H1 (cell line): ENCODE measurements around the gene TXLNA. TPM values are rescaled to one million over a fixed set of nuclear protein-coding genes. Genes with fewer than 3 reads are reported as not detected.
A peak's percentile ranks its signal among the peaks of the same experiment; 100 is the strongest.

Experiments used
- CTCF ChIA-PET: fragments of 300-600 bp; sonication (Branson Sonifier 250); formaldehyde crosslinking; loops from one replicate; lab custom pipeline; 2021; ENCODE audit not compliant: partially characterized antibody; lab: Charles Lee
- POLR2A ChIA-PET: fragments of 300-600 bp; sonication (Branson Sonifier 250); formaldehyde crosslinking; loops from one replicate; lab custom pipeline; 2021; ENCODE audit warnings: inconsistent platforms; ENCODE audit not compliant: partially characterized antibody; lab: Charles Lee
- DNase-seq, 2 experiments: peaks; one replicate each; pipeline versions ENCODE4 v3.0.0 to v3.0.0-alpha.2; 2010 to 2022; ENCODE audit warnings: low spot score in 2 of 2, low read depth in 1 of 2, mixed read lengths in 1 of 2
- FAIRE-seq: peaks from 2 replicates; lab custom pipeline; 2011; peaks lifted over from hg19 to GRCh38; lab: Jason Lieb, UNC
- H2AFZ ChIP-seq: 2 replicates; pipeline ENCODE4 v1.8.1; 2012; ENCODE audit warnings: low read length, inconsistent platforms
- H2AK5ac ChIP-seq: 2 replicates; pipeline ENCODE4 v1.6.1; 2013; ENCODE audit warnings: low read depth, low read length
- H2BK120ac ChIP-seq: replicated peaks from 2 replicates; pipeline ENCODE3; 2013; ENCODE audit warnings: low read depth, low read length, inconsistent platforms
- H2BK12ac ChIP-seq: 2 replicates; pipeline ENCODE4 v1.6.1; 2013; ENCODE audit warnings: low read depth, low read length
- H2BK15ac ChIP-seq: 2 replicates; pipeline ENCODE4 v1.6.1; 2013; ENCODE audit warnings: low read length
- H2BK20ac ChIP-seq: 2 replicates; pipeline ENCODE4 v1.6.1; 2013; ENCODE audit warnings: low read length
- H2BK5ac ChIP-seq: 2 replicates; pipeline ENCODE4 v1.6.1; 2013; ENCODE audit warnings: low read depth, low read length
- H3K14ac ChIP-seq: 2 replicates; pipeline ENCODE4 v1.6.1; 2013; ENCODE audit warnings: inconsistent platforms; ENCODE audit not compliant: insufficient read length
- H3K18ac ChIP-seq: 2 replicates; pipeline ENCODE4 v1.6.1; 2013; ENCODE audit warnings: low read length; ENCODE audit errors: extremely low read depth
- H3K23ac ChIP-seq: 2 replicates; pipeline ENCODE4 v1.6.1; 2013; ENCODE audit warnings: inconsistent platforms; ENCODE audit not compliant: insufficient read length
- H3K23me2 ChIP-seq: 2 replicates; pipeline ENCODE4 v1.6.1; 2013; ENCODE audit warnings: low read depth, low read length
- H3K27ac ChIP-seq: 2 replicates; pipeline ENCODE4 v1.6.1; 2011; ENCODE audit warnings: low read depth, low read length, inconsistent platforms
- H3K27me3 ChIP-seq, 4 experiments: replicated peaks in 1 of 4; 1 replicate in 1 of 4; 2 replicates in 3 of 4; pipeline versions ENCODE4 v1.6.1 to v1.8.1; 2011 to 2013; ENCODE audit warnings: low read length in 3 of 4, mild to moderate bottlenecking in 3 of 4, inconsistent platforms in 2 of 4, mixed read lengths in 2 of 4, moderate library complexity in 1 of 4; ENCODE audit not compliant: control insufficient read depth in 3 of 4, insufficient read depth in 3 of 4; ENCODE audit errors: extremely low read depth in 1 of 4
- H3K36me3 ChIP-seq, 4 experiments: 2 replicates each; pipeline versions ENCODE4 v1.6.1 to v1.8.1; 2011 to 2013; ENCODE audit warnings: mild to moderate bottlenecking in 4 of 4, low read length in 3 of 4, moderate library complexity in 2 of 4, control low read depth in 1 of 4, inconsistent platforms in 1 of 4; ENCODE audit not compliant: insufficient read depth in 4 of 4, control insufficient read depth in 2 of 4
- H3K4ac ChIP-seq: replicated peaks from 2 replicates; pipeline ENCODE3; 2013; ENCODE audit warnings: low read length, low read depth, mixed read lengths, inconsistent platforms; ENCODE audit not compliant: insufficient read length
- H3K4me1 ChIP-seq, 4 experiments: replicated peaks in 1 of 4; 1 replicate in 1 of 4; 2 replicates in 3 of 4; pipeline versions ENCODE4 v1.6.1 to v1.8.1; 2011 to 2013; ENCODE audit warnings: low read length in 3 of 4, inconsistent platforms in 2 of 4, mixed read lengths in 1 of 4; ENCODE audit not compliant: insufficient read depth in 4 of 4, control insufficient read depth in 3 of 4
- H3K4me2 ChIP-seq, 2 experiments: 2 replicates each; pipeline versions ENCODE4 v1.6.1 to v1.8.1; 2011 to 2013; ENCODE audit warnings: low read depth in 2 of 2, low read length in 2 of 2, control low read depth in 1 of 2, inconsistent platforms in 1 of 2, mild to moderate bottlenecking in 1 of 2; ENCODE audit not compliant: insufficient read depth in 1 of 2
- H3K4me3 ChIP-seq, 4 experiments: fragments of 200-600, 300-600 bp in 1 of 4; sonication (generic), shearing (Covaris generic), sonication (Bioruptor Twin) in 1 of 4; 2 replicates each; pipeline versions ENCODE4 v1.5.1 to v1.8.1; 2011 to 2016; ENCODE audit warnings: low read length in 4 of 4, low read depth in 3 of 4, control low read depth in 2 of 4, inconsistent platforms in 2 of 4, mild to moderate bottlenecking in 2 of 4, mixed read lengths in 1 of 4, moderate library complexity in 1 of 4; ENCODE audit not compliant: insufficient read depth in 2 of 4; ENCODE audit errors: extremely low read depth in 1 of 4
- H3K56ac ChIP-seq: replicated peaks from 2 replicates; pipeline ENCODE3; 2013; ENCODE audit warnings: low read depth, mild to moderate bottlenecking, mixed read lengths, low read length, inconsistent platforms; ENCODE audit not compliant: insufficient read length
- H3K79me1 ChIP-seq: 2 replicates; pipeline ENCODE4 v1.6.1; 2013; ENCODE audit warnings: low read depth, low read length, control low read depth
- H3K79me2 ChIP-seq, 2 experiments: 2 replicates each; pipeline versions ENCODE4 v1.6.1 to v1.8.1; 2012 to 2013; ENCODE audit warnings: low read length in 2 of 2, mild to moderate bottlenecking in 2 of 2, inconsistent platforms in 1 of 2; ENCODE audit not compliant: insufficient read depth in 2 of 2, control insufficient read depth in 1 of 2
- H3K9ac ChIP-seq, 4 experiments: replicated peaks in 1 of 4; 1 replicate in 1 of 4; 2 replicates in 3 of 4; pipeline versions ENCODE4 v1.6.1 to v1.8.1; 2011 to 2013; ENCODE audit warnings: low read depth in 3 of 4, low read length in 3 of 4, control low read depth in 2 of 4, mild to moderate bottlenecking in 2 of 4, moderate library complexity in 2 of 4, inconsistent platforms in 1 of 4; ENCODE audit errors: extremely low read depth in 1 of 4
- H3K9me3 ChIP-seq, 2 experiments: 2 replicates each; pipeline versions ENCODE4 v1.6.1 to v1.8.1; 2012 to 2013; ENCODE audit warnings: mild to moderate bottlenecking in 2 of 2, moderate library complexity in 2 of 2, control low read depth in 1 of 2, inconsistent platforms in 1 of 2, low read depth in 1 of 2, low read length in 1 of 2, mixed read lengths in 1 of 2; ENCODE audit not compliant: insufficient read depth in 2 of 2
- H4K20me1 ChIP-seq, 2 experiments: replicated peaks in 1 of 2; 2 replicates each; pipeline versions ENCODE3 to v1.8.1; 2011 to 2013; ENCODE audit warnings: inconsistent platforms in 2 of 2, low read length in 2 of 2, mild to moderate bottlenecking in 1 of 2; ENCODE audit not compliant: insufficient read depth in 2 of 2, control insufficient read depth in 1 of 2
- H4K5ac ChIP-seq: 2 replicates; pipeline ENCODE4 v1.6.1; 2013; ENCODE audit warnings: low read length, low read depth, mixed read lengths, inconsistent platforms; ENCODE audit not compliant: insufficient read length
- H4K8ac ChIP-seq: 2 replicates; pipeline ENCODE4 v1.8.0; 2013; ENCODE audit warnings: mild to moderate bottlenecking, moderate library complexity, low read length, inconsistent platforms; ENCODE audit not compliant: insufficient read depth; ENCODE audit errors: extremely low read depth
- H4K91ac ChIP-seq: replicated peaks from 2 replicates; pipeline ENCODE3; 2013; ENCODE audit warnings: low read length, mixed read lengths, inconsistent platforms; ENCODE audit not compliant: insufficient read length
- ASH2L ChIP-seq: fragments of 200-600, 300-600 bp; sonication (generic); IDR thresholded peaks from one replicate; pipeline ENCODE4 v1.7.1; 2017; ENCODE audit warnings: low read length
- BACH1 ChIP-seq: IDR thresholded peaks from 2 replicates; pipeline ENCODE4 v1.6.1; 2012; ENCODE audit warnings: low read length, improper control_type of control experiment
- CREB1 ChIP-seq: IDR thresholded peaks from 2 replicates; pipeline ENCODE4 v1.6.1; 2012; ENCODE audit warnings: inconsistent platforms
- KDM1A ChIP-seq: fragments of 200-600, 300-600 bp; sonication (generic); IDR thresholded peaks from 2 replicates; pipeline ENCODE4 v1.7.1; 2016; ENCODE audit warnings: mild to moderate bottlenecking, low read length, borderline replicate concordance
- SIN3A ChIP-seq, 2 experiments: IDR thresholded peaks in 1 of 2; conservative IDR thresholded peaks in 1 of 2; 2 replicates each; pipeline ENCODE4 v1.6.1; 2011 to 2012; ENCODE audit warnings: low read length in 2 of 2, improper control_type of control experiment in 1 of 2, low read depth in 1 of 2, mild to moderate bottlenecking in 1 of 2
- SP1 ChIP-seq: IDR thresholded peaks from 2 replicates; pipeline ENCODE4 v1.6.1; 2011; ENCODE audit warnings: low read depth, low read length
- YY1 ChIP-seq: IDR thresholded peaks from 2 replicates; pipeline ENCODE4 v1.6.1; 2011; ENCODE audit warnings: low read depth, mild to moderate bottlenecking, low read length
- WGBS, 2 experiments: shearing (Covaris generic) in 1 of 2; methylation state at CpG; one replicate each; pipeline versions ENCODE4 v1.1.6 to v1.1.7; 2013 to 2015; ENCODE audit warnings: low lambda C conversion rate in 2 of 2, mixed read lengths in 2 of 2, inconsistent platforms in 1 of 2, low coverage in 1 of 2, missing lambda C conversion rate in 1 of 2; ENCODE audit not compliant: insufficient replicate concordance in 2 of 2, insufficient coverage in 1 of 2, insufficient read length in 1 of 2; ENCODE audit errors: extremely low coverage in 1 of 2, missing lambda C conversion rate in 1 of 2; 5-methylcytosine and 5-hydroxymethylcytosine counted together
- polyA plus RNA-seq, 7 experiments: library from polyadenylated mRNA; depleted of rRNA in 3 of 7; stranded (reverse) in 5 of 7; unstranded in 2 of 7; fragments of >200 nt in 5 of 7; fragments of 200-250 nt in 2 of 7; gene quantifications; 1 replicate in 5 of 7; 2 replicates in 1 of 7; 4 replicates in 1 of 7; pipeline versions ENCODE4 v1.2.1 to v1.2.3, GENCODE V29; 2011 to 2013; ENCODE audit warnings: missing spikeins in 2 of 7, mixed read lengths in 2 of 7
- total RNA-seq: library from RNA; stranded (reverse); fragmentation: NEBNext Ultra II Directional; extraction: Animal tissue kit (Norgen Biotek cat#: 25700); gene quantifications from 2 replicates; pipeline ENCODE4 v1.2.1, GENCODE V29; 2021
- TF ChIP-seq, protein P1 (sequence below): IDR thresholded peaks from 2 replicates; pipeline ENCODE4 v1.6.1; 2012; ENCODE audit warnings: inconsistent platforms

Gene TXLNA
- total and polyA plus RNA-seq, 2 of the 8 experiments (the other 6 are each of a cell fraction or from before 2014, with no cell fraction given) = 31.3 to 46.9 TPM

- Histone ChIP-seq H4K5ac (peak within 1 kb of the TSS; percentile 54), H3K9me3 (no peaks in the 10 kb centered on the region), H3K27me3 (peaks cover 0 to 4% (median 2%) of the 10 kb centered on the region in 4 experiments; a peak in 3 of 7 replicates), H4K91ac (no peak within 1 kb of the TSS), H3K56ac (no peak within 1 kb of the TSS), H4K20me1 (peaks cover 3 to 5% of the 10 kb centered on the region in 2 experiments), H2BK15ac (no peak within 1 kb of the TSS), H2BK120ac (no peak within 1 kb of the TSS), H2AFZ (peak within 1 kb of the TSS; percentile 8; the same call in 1 of the 2 replicates), H3K23ac (no peak within 1 kb of the TSS), H3K18ac (peak within 1 kb of the TSS; percentile 79; the same call in 1 of the 2 replicates), H3K79me1 (0 out of 2 replicates have a peak, but pooled peaks cover 3% of the 10 kb centered on the region), H3K27ac (peak within 1 kb of the TSS; percentile 5; the same call in 1 of the 2 replicates), H3K23me2 (peaks cover 13% of the 10 kb centered on the region; the same call in 1 of the 2 replicates), H3K4me2 (peak within 1 kb of the TSS; percentile 76 to 92), H3K4me1 (peaks cover 13 to 31% (median 20%) of the 10 kb centered on the region in 4 experiments), H3K4ac (no peak within 1 kb of the TSS), H3K14ac (no peak within 1 kb of the TSS), H2BK5ac (peak within 1 kb of the TSS; percentile 53), H2BK20ac (no peak within 1 kb of the TSS), H3K4me3 (peak within 1 kb of the TSS; percentile 47 to 67 (median 62)), H2AK5ac (no peak within 1 kb of the TSS), H3K9ac (peak within 1 kb of the TSS in 2 of 4 experiments; percentile 6 to 14; a peak in 2 of 7 replicates), H3K79me2 (no peaks in the 10 kb centered on the region), H4K8ac (0 out of 2 replicates have a peak within 1 kb of the TSS, but pooled peaks have one; percentile 22), H2BK12ac (peak within 1 kb of the TSS; percentile 80; the same call in 1 of the 2 replicates), H3K36me3 (peaks cover 9 to 23% (median 15%) of the 10 kb centered on the region in 4 experiments; a peak in 6 of 8 replicates)
- DNase-seq (peak in 1 of 2 experiments; percentile 82), FAIRE-seq (peak; percentile 58)
- ChIA-PET CTCF (interaction anchor here (0.7 to 4.2 kb wide), 8 partner anchors 9 to 155 kb away, joined by 3 to 25 read pairs (median 5); no protein-coding TSS in a partner anchor), POLR2A (interaction anchor here (0.7 to 21.3 kb wide), 22 partner anchors 8 to 187 kb away, joined by 3 to 332 read pairs (median 6); partner anchors contain the start of genes DCDC2B, EIF3I, HDAC1 and IQCC)
- WGBS, 2 experiments = 1% methylated on average over 31 of the region's 34 CpGs; no CpG with 5 or more reads in 1 of the 2 experiments
- TF ChIP-seq, protein P1, sequence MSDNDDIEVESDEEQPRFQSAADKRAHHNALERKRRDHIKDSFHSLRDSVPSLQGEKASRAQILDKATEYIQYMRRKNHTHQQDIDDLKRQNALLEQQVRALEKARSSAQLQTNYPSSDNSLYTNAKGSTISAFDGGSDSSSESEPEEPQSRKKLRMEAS = peak; percentile 95
- no peak; the same call in 1 of the 2 replicates for TF ChIP-seq BACH1
- TF ChIP-seq SIN3A (conservative IDR thresholded peaks at IDR 0.05 in 1 of 2, IDR thresholded peaks at IDR 0.05 in 1 of 2; ENCODE audit: low read depth in 1 of 2, low read length in 2 of 2) = peak in 1 of 2 experiments; percentile 38; a peak in 2 of 4 replicates
- TF ChIP-seq CREB1 = peak; percentile 86
- peak; percentile 35; the same call in 1 of the 2 replicates for TF ChIP-seq SP1
- peak; percentile 79 for TF ChIP-seq ASH2L
- peak; percentile 48; the same call in 1 of the 2 replicates for TF ChIP-seq KDM1A
- TF ChIP-seq YY1 = peak; percentile 81
Measured at GRCh38 chr1:32200226-32201010, 20.9 kb downstream of the TXLNA start, which contains the start of gene CCDC28B. CCDC28B (plus strand) TSS chr1:32200595; CDS start chr1:32201936, 1,341 bp downstream.
